ENCODE measurements around the gene NELL1.

- no peak for TF ChIP-seq CTCF (IDR thresholded peaks at IDR 0.05)
- TF ChIP-seq POLR2AphosphoS5 (IDR thresholded peaks at IDR 0.05) = no peak
Observed at GRCh38 chr11:20912065-20912821, 242.9 kb downstream of the NELL1 start.

Measured in prostate gland (tissue), 2 donors.